Measurements from ENCODE around the gene PPP4R3B.

DNA sequence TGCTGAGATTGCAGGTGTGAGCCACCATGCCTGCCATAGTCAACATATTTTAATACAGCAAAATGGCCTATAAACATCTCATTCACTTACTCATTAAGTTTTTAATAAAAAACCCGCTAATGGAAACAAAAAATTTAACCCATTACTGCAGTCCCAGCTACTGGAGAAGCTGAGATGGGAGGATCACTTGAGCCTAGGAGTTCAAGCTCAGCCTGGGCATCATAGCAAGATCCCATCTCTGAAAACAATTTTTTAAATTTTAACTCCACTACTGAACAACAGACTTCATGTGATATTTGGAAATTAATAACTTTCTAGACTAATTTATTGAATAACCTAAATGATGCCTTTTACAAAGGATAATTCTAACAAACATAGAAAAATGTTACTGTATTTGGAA, 5.4 kb downstream of the PPP4R3B start:
- TF ChIP-seq, protein P1, sequence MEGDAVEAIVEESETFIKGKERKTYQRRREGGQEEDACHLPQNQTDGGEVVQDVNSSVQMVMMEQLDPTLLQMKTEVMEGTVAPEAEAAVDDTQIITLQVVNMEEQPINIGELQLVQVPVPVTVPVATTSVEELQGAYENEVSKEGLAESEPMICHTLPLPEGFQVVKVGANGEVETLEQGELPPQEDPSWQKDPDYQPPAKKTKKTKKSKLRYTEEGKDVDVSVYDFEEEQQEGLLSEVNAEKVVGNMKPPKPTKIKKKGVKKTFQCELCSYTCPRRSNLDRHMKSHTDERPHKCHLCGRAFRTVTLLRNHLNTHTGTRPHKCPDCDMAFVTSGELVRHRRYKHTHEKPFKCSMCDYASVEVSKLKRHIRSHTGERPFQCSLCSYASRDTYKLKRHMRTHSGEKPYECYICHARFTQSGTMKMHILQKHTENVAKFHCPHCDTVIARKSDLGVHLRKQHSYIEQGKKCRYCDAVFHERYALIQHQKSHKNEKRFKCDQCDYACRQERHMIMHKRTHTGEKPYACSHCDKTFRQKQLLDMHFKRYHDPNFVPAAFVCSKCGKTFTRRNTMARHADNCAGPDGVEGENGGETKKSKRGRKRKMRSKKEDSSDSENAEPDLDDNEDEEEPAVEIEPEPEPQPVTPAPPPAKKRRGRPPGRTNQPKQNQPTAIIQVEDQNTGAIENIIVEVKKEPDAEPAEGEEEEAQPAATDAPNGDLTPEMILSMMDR (optimal IDR thresholded peaks at IDR 0.05 in 1 of 3, IDR thresholded peaks at IDR 0.05 in 1 of 3, conservative IDR thresholded peaks at IDR 0.05 in 1 of 3; ENCODE audit: extremely low read depth in 1 of 3, insufficient read depth in 2 of 3, low read length in 3 of 3), result no peak
- TF ChIP-seq EZH2 (IDR thresholded peaks at IDR 0.05; ENCODE audit: low read length), result no peak
